ENCODE measurements around the gene THSD4.

- TF ChIP-seq, protein P1, sequence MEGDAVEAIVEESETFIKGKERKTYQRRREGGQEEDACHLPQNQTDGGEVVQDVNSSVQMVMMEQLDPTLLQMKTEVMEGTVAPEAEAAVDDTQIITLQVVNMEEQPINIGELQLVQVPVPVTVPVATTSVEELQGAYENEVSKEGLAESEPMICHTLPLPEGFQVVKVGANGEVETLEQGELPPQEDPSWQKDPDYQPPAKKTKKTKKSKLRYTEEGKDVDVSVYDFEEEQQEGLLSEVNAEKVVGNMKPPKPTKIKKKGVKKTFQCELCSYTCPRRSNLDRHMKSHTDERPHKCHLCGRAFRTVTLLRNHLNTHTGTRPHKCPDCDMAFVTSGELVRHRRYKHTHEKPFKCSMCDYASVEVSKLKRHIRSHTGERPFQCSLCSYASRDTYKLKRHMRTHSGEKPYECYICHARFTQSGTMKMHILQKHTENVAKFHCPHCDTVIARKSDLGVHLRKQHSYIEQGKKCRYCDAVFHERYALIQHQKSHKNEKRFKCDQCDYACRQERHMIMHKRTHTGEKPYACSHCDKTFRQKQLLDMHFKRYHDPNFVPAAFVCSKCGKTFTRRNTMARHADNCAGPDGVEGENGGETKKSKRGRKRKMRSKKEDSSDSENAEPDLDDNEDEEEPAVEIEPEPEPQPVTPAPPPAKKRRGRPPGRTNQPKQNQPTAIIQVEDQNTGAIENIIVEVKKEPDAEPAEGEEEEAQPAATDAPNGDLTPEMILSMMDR (IDR thresholded peaks at IDR 0.05): no peak
- no peak for TF ChIP-seq POLR2A (IDR thresholded peaks at IDR 0.05)
Observed at GRCh38 chr15:71116942-71117341, 1.7 kb downstream of the THSD4 start.

All from thyroid gland (tissue), 4 donors.